Activated B cell treated with CpG ODN at 0.5 μM for 24 hours (primary cell): Measurements from ENCODE around the gene BRF1. TPM values are rescaled to one million over a fixed set of nuclear protein-coding genes. Genes with fewer than 3 reads are reported as not detected.

Experiments used
- ATAC-seq: fragments of 200-7000 bp; cut with Tn5 transposase; one replicate; pipeline ENCODE4 v1.10.0; 2021; ENCODE audit warnings: low read depth, mild to moderate bottlenecking, moderate library complexity
- CTCF ChIA-PET: fragments of 350-600 bp; sonication (Branson Sonifier 250); formaldehyde crosslinking; loops from one replicate; lab custom pipeline; 2021; ENCODE audit warnings: antibody characterized with exemption; lab: Charles Lee
- POLR2A ChIA-PET: fragments of 350-600 bp; sonication (Branson Sonifier 250); formaldehyde crosslinking; loops from one replicate; lab custom pipeline; 2021; ENCODE audit warnings: antibody characterized with exemption; lab: Charles Lee
- DNase-seq: peaks from one replicate; pipeline ENCODE4 v3.0.0; 2022
- H3K27ac Mint-ChIP-seq: one replicate; pipeline ENCODE4 v1.8.0; 2020; ENCODE audit warnings: mixed read lengths
- H3K27me3 Mint-ChIP-seq: one replicate; pipeline ENCODE4 v1.8.0; 2021; ENCODE audit warnings: mixed read lengths
- H3K36me3 Mint-ChIP-seq: one replicate; pipeline ENCODE4 v1.8.0; 2021; ENCODE audit warnings: low read depth, mixed read lengths
- H3K4me1 Mint-ChIP-seq: one replicate; pipeline ENCODE4 v1.8.0; 2021; ENCODE audit warnings: mixed read lengths
- H3K4me3 Mint-ChIP-seq: one replicate; pipeline ENCODE4 v1.8.0; 2020; ENCODE audit warnings: mild to moderate bottlenecking, mixed read lengths
- H3K9me3 Mint-ChIP-seq: one replicate; pipeline ENCODE4 v1.8.0; 2020; ENCODE audit warnings: mixed read lengths
- intact Hi-C: fragments of 100-400 bp; cut with micrococcal nuclease; formaldehyde crosslinking; loops from one replicate; pipeline ENCODE4 v1.15.1; 2024
- total RNA-seq: library from RNA; stranded (reverse); gene quantifications from 2 replicates; pipeline ENCODE4 v1.2.3, GENCODE V29; 2022
- TF ChIP-seq, protein P1 (sequence below): fragments of 200-600 bp; IDR thresholded peaks from one replicate; pipeline ENCODE4 v1.8.0; 2022; ENCODE audit warnings: antibody characterized with exemption, mild to moderate bottlenecking

Gene BRF1
- total RNA-seq, 1 donor from 2014 or later = 32.8 TPM

DNA sequence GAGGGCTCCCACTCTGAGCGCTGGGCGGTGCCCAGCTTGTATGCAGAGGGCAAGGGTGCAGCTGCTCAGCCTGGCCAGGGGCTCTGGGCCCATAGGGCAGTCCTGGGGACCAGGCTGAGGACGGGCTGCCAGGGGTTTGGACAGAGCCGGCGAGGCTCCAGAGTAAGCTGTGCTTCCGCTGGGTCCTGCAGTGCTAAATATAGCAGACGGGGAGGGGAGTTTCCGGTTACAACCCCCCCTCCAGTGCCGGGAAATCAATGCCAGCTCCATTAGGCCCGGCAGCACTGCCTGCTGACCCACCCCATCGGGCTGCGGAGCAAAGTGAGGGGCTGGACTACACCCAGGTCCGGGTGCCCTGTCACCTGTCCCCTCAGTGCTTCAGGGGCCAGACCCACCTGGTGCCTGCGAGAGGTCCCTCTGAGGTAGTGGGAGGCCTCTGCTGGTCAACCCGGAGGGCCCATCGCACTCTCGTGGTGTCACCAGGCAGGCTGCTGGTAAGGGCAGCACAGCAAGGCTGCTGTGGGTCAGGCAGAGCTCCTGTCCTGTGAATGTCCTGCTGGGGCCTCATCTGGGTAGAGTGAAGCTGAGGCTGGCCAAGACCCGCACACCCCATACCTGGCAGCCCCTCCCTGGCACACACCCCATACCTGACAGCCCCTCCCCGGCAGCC is 129.7 kb downstream of the BRF1 start:
- Mint-ChIP-seq H3K4me1 (peaks cover 22% of the 10 kb centered on the region), H3K4me3 (no peak overlapping the region), H3K27ac (no peak overlapping the region), H3K36me3 (no peaks in the 10 kb centered on the region), H3K9me3 (no peaks in the 10 kb centered on the region), H3K27me3 (peaks cover 20% of the 10 kb centered on the region)
- POLR2A ChIA-PET = no interaction called here
- DNase-seq = no peak
- TF ChIP-seq, protein P1, sequence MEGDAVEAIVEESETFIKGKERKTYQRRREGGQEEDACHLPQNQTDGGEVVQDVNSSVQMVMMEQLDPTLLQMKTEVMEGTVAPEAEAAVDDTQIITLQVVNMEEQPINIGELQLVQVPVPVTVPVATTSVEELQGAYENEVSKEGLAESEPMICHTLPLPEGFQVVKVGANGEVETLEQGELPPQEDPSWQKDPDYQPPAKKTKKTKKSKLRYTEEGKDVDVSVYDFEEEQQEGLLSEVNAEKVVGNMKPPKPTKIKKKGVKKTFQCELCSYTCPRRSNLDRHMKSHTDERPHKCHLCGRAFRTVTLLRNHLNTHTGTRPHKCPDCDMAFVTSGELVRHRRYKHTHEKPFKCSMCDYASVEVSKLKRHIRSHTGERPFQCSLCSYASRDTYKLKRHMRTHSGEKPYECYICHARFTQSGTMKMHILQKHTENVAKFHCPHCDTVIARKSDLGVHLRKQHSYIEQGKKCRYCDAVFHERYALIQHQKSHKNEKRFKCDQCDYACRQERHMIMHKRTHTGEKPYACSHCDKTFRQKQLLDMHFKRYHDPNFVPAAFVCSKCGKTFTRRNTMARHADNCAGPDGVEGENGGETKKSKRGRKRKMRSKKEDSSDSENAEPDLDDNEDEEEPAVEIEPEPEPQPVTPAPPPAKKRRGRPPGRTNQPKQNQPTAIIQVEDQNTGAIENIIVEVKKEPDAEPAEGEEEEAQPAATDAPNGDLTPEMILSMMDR = no peak
- CTCF ChIA-PET = no interaction called here
- no peak for ATAC-seq
- intact Hi-C loops = no loop called here

DNA sequence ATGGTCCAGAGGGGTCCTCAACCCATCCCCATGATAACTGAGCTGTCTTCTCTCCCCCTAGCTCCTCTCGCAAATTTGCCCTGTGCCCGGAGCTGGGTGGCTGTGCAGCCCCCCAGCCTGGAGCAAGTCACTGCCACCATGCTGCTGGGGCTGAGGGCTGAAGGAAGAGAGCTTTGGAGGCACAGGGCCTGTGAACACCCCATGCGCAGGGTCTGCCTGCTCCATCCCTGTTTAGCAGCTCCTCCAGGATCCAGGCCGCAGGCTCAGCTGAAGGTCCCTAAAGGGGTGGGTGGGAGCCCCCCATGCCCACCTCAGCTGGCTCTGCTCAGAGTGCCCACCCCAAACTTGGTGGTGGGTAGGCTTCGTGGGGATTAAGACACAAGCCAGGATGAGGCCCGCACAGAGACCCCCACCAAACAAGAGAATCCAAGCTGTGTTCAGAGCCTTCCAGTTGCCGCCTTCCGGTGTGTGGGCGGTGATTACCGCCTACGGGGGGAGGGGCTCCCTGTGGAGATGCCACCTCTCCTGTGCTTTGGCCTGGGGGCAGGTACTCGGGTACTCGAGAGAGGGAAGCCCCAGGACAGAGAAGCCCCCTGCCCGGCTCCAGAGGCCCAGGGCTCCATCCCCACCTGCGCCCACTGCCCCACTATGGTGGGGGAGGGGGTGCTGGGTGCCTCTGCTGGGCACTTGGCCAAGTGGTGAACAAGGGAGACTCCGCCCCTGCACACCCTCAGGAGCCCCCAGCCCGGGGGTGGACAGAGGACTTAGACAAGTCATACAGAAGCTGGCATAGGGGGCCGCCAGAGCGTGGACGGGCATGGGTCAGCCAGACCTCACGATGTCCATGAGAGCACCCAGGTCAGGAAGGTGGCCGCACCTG is 130.8 kb downstream of the BRF1 start:
- intact Hi-C loops = no loop called here
- peaks cover 24% of the 10 kb centered on the region for H3K4me1 Mint-ChIP-seq
- TF ChIP-seq, protein P1 = no peak
- POLR2A ChIA-PET = interaction anchor here (0.7 to 0.8 kb wide), 2 partner anchors 25 to 361 kb away, joined by 3 to 5 read pairs; no protein-coding TSS in a partner anchor
- DNase-seq = no peak
- ATAC-seq = no peak
- peak overlapping the region; percentile 75 for H3K4me3 Mint-ChIP-seq
- peaks cover 22% of the 10 kb centered on the region for H3K27me3 Mint-ChIP-seq
- CTCF ChIA-PET = interaction anchor here (1.3 kb wide), 1 partner anchor 114 kb away, joined by 3 read pairs; no protein-coding TSS in a partner anchor
- no peaks in the 10 kb centered on the region for H3K36me3 Mint-ChIP-seq
- H3K27ac Mint-ChIP-seq = no peak overlapping the region
- no peaks in the 10 kb centered on the region for H3K9me3 Mint-ChIP-seq

- Mint-ChIP-seq H3K4me1 (peaks cover 19% of the 10 kb centered on the region), H3K27ac (no peak overlapping the region), H3K36me3 (no peaks in the 10 kb centered on the region), H3K4me3 (peak overlapping the region; percentile 72), H3K9me3 (no peaks in the 10 kb centered on the region), H3K27me3 (peaks cover 22% of the 10 kb centered on the region)
- TF ChIP-seq, protein P1 = no peak
- intact Hi-C loops = no loop called here
- peak; percentile 45 for ATAC-seq
- DNase-seq = no peak
- ChIA-PET CTCF (interaction anchor here (1.3 kb wide), 1 partner anchor 115 kb away, joined by 3 read pairs; no protein-coding TSS in a partner anchor), POLR2A (no interaction called here)
Observed at GRCh38 chr14:105168979-105169507, 131.8 kb downstream of the BRF1 start.

DNA sequence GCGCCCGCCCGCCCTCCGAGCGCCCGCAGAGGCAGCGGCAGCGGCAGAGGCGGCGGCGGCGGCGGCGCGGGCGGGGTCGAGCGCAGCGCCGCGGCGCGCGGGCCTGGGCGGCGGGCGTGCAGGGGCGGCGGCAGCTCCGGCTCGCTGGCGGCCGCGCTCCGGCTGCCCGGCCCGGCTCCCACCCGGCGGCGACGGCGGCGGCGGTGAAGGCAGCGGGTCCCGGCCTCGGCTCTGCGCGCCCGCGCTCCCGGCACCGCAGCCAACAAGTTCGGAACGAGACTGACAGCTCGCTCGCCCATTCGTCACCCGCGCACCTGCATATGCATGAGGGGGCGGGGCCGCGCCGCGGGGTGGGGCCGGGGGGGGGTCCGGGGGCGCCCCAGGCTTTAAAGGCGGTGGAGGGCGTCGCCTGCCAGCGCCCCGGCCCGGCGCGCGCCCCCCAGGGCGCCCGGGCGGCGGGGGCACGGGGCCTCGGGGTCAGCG is 132.3 kb downstream of the BRF1 start, which contains the start of gene JAG2:
Gene JAG2 (minus strand): TSS at position 281 of the 483 bp plus-strand sequence. CDS start 356 bp downstream, outside the sequence.
- peaks cover 19% of the 10 kb centered on the region for H3K4me1 Mint-ChIP-seq
- ATAC-seq (peak; percentile 46), DNase-seq (peak; percentile 30)
- POLR2A ChIA-PET = no interaction called here
- H3K27me3 Mint-ChIP-seq = peaks cover 22% of the 10 kb centered on the region
- TF ChIP-seq, protein P1 = no peak
- H3K27ac Mint-ChIP-seq = peak within 1 kb of the TSS; percentile 41
- H3K9me3 Mint-ChIP-seq = no peaks in the 10 kb centered on the region
- H3K36me3 Mint-ChIP-seq = no peaks in the 10 kb centered on the region
- intact Hi-C loops = no loop called here
- H3K4me3 Mint-ChIP-seq = peak within 1 kb of the TSS; percentile 75
- CTCF ChIA-PET = interaction anchor here (1.3 kb wide), 1 partner anchor 115 kb away, joined by 3 read pairs; no protein-coding TSS in a partner anchor
